Ramos (cell line): ENCODE results near the gene RNF223.

ENCODE experiments used
- in situ Hi-C: fragments of 300-500 bp; cut with MboI; formaldehyde crosslinking; loops from one replicate; pipeline ENCODE4 v1.14.3; 2022; ENCODE audit warnings: low sequenced_read_pairs; ENCODE audit not compliant: unreplicated experiment

RNF223 gene

GRCh38 chr1:1037366-1038327 lies 36.5 kb downstream of the RNF223 start:
- in situ Hi-C loops, result loop anchor here (10.0 kb wide), 1 partner anchor 257 kb away; no protein-coding TSS in a partner anchor

- in situ Hi-C loops, result loop anchor here (10.0 kb wide), 1 partner anchor 259 kb away; no protein-coding TSS in a partner anchor
Observed at GRCh38 chr1:1035291-1035943, 38.7 kb downstream of the RNF223 start.

- in situ Hi-C loops, result loop anchor here (10.0 kb wide), 1 partner anchor 260 kb away; no protein-coding TSS in a partner anchor
Observed at GRCh38 chr1:1034439-1034781, 39.7 kb downstream of the RNF223 start.

GRCh38 chr1:1033731-1034438 lies 40.2 kb downstream of the RNF223 start:
- in situ Hi-C loops, result loop anchor here (10.0 kb wide), 1 partner anchor 261 kb away; no protein-coding TSS in a partner anchor

GRCh38 chr1:1033009-1033587 lies 41.0 kb downstream of the RNF223 start:
- in situ Hi-C loops, result loop anchor here (10.0 kb wide), 1 partner anchor 262 kb away; no protein-coding TSS in a partner anchor

GRCh38 chr1:1032424-1032823 lies 41.7 kb downstream of the RNF223 start:
- in situ Hi-C loops, result loop anchor here (10.0 kb wide), 1 partner anchor 262 kb away; no protein-coding TSS in a partner anchor

- in situ Hi-C loops, result loop anchor here (10.0 kb wide), 1 partner anchor 263 kb away; no protein-coding TSS in a partner anchor
Observed at GRCh38 chr1:1031659-1032235, 42.4 kb downstream of the RNF223 start.

GRCh38 chr1:1030867-1031658 lies 43.0 kb downstream of the RNF223 start:
- in situ Hi-C loops, result loop anchor here (10.0 kb wide), 1 partner anchor 264 kb away; no protein-coding TSS in a partner anchor

- in situ Hi-C loops, result no loop called here
Observed at GRCh38 chr1:1027791-1028190, 46.3 kb downstream of the RNF223 start.

- in situ Hi-C loops, result no loop called here
Observed at GRCh38 chr1:1026599-1027413, 47.3 kb downstream of the RNF223 start.

GRCh38 chr1:1025730-1026129 lies 48.4 kb downstream of the RNF223 start:
- in situ Hi-C loops, result no loop called here

- in situ Hi-C loops, result no loop called here
Observed at GRCh38 chr1:1024771-1025699, 49.1 kb downstream of the RNF223 start.

GRCh38 chr1:1024149-1024770 lies 49.8 kb downstream of the RNF223 start:
- in situ Hi-C loops, result no loop called here

GRCh38 chr1:1023700-1024099 lies 50.4 kb downstream of the RNF223 start:
- in situ Hi-C loops, result no loop called here

GRCh38 chr1:1022302-1023009 lies 51.6 kb downstream of the RNF223 start:
- in situ Hi-C loops, result no loop called here

GRCh38 chr1:1021920-1022259 lies 52.2 kb downstream of the RNF223 start:
- in situ Hi-C loops, result no loop called here
